ENCODE measurements around the gene CCDC71.

CCDC71 gene

GRCh38 chr3:49175530-49175929, 9.4 kb upstream of the CCDC71 start:
- H3K4me3 ChIP-seq (ENCODE audit: low read depth, low read length), result no peak overlapping the region
- DNase-seq (ENCODE audit: low read depth), result no peak
- no peak for TF ChIP-seq CTCF (IDR thresholded peaks at IDR 0.05; ENCODE audit: insufficient read depth, low read depth, low read length, missing control alignments)

GRCh38 chr3:49174397-49174985, 8.4 kb upstream of the CCDC71 start:
- no peak for TF ChIP-seq CTCF (IDR thresholded peaks at IDR 0.05; ENCODE audit: insufficient read depth, low read depth, low read length, missing control alignments)
- no peak overlapping the region for H3K4me3 ChIP-seq (ENCODE audit: low read depth, low read length)
- no peak for DNase-seq (ENCODE audit: low read depth)

- no peak overlapping the region for H3K4me3 ChIP-seq (ENCODE audit: low read depth, low read length)
Measured at GRCh38 chr3:49173792-49174170, 7.7 kb upstream of the CCDC71 start.

GRCh38 chr3:49173116-49173791, 7.1 kb upstream of the CCDC71 start:
- no peak overlapping the region for H3K4me3 ChIP-seq (ENCODE audit: low read depth, low read length)
- TF ChIP-seq CTCF (IDR thresholded peaks at IDR 0.05; ENCODE audit: insufficient read depth, low read depth, low read length, missing control alignments), result no peak
- no peak for DNase-seq (ENCODE audit: low read depth)

More at GRCh38 chr3:49173792-49174170, 7.7 kb upstream of the CCDC71 start:
- DNase-seq (ENCODE audit: low read depth), result no peak
- no peak for TF ChIP-seq CTCF (IDR thresholded peaks at IDR 0.05; ENCODE audit: insufficient read depth, low read depth, low read length, missing control alignments)

GRCh38 chr3:49172551-49173041, 6.5 kb upstream of the CCDC71 start:
- no peak for TF ChIP-seq CTCF (IDR thresholded peaks at IDR 0.05; ENCODE audit: insufficient read depth, low read depth, low read length, missing control alignments)
- DNase-seq (ENCODE audit: low read depth), result no peak
- no peak overlapping the region for H3K4me3 ChIP-seq (ENCODE audit: low read depth, low read length)

GRCh38 chr3:49171775-49172500, 5.8 kb upstream of the CCDC71 start:
- peak overlapping the region; percentile 59 for H3K4me3 ChIP-seq (ENCODE audit: low read depth, low read length)
- TF ChIP-seq CTCF (IDR thresholded peaks at IDR 0.05; ENCODE audit: insufficient read depth, low read depth, low read length, missing control alignments), result no peak
- DNase-seq (ENCODE audit: low read depth), result no peak

All from GM12865 (cell line).